H54 (cell line): Measurements from ENCODE around the gene CST5.
"Not testable (repeated sequence)": the region's sequence is repeated elsewhere in the genome, so short reads cannot be mapped to it uniquely, and the experiment has no call there.

ENCODE experiments used
- DNase-seq: peaks from one replicate; pipeline ENCODE4 v3.0.0; 2011; ENCODE audit warnings: low spot score, mixed read lengths; ENCODE audit not compliant: insufficient read length
- FAIRE-seq: peaks from 3 replicates; lab custom pipeline; 2011; peaks lifted over from hg19 to GRCh38; lab: Jason Lieb, UNC
- POLR2A ChIP-seq: IDR thresholded peaks from 2 replicates; pipeline ENCODE4 v1.6.1; 2011; ENCODE audit warnings: low read depth, mild to moderate bottlenecking, low read length

Gene CST5

GRCh38 chr20:23878787-23879186 is 761 bp downstream of the CST5 start:
- TF ChIP-seq POLR2A, result no peak
- FAIRE-seq, result no peak
- DNase-seq, result no peak

GRCh38 chr20:23878016-23878542 is 1.5 kb downstream of the CST5 start:
- DNase-seq, FAIRE-seq: not testable (repeated sequence)

DNA sequence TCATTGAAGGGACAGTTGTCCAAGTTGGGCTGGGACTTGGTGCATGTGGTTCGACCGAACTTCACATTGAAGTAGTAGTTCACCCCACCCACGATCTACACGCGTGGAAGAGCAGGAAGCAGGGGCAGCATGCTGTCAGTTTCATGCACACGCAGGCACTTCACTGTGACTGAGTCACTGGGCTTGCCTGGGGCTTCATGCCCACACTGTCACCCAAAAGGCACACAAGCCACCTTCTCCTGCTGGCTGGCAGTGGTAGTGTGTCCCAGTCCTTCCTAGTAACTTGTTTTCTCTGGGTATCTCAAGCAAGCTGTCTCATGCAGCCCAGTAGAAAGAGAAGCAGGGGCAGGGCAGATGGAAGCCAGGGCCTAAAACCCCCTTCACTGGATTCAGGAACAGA is 2.0 kb downstream of the CST5 start:
- no peak for FAIRE-seq
- DNase-seq, result no peak
- no peak for TF ChIP-seq POLR2A

- DNase-seq (no peak), FAIRE-seq (no peak)
- TF ChIP-seq POLR2A, result no peak
Measured at GRCh38 chr20:23875606-23876237, 3.8 kb downstream of the CST5 start.

DNA sequence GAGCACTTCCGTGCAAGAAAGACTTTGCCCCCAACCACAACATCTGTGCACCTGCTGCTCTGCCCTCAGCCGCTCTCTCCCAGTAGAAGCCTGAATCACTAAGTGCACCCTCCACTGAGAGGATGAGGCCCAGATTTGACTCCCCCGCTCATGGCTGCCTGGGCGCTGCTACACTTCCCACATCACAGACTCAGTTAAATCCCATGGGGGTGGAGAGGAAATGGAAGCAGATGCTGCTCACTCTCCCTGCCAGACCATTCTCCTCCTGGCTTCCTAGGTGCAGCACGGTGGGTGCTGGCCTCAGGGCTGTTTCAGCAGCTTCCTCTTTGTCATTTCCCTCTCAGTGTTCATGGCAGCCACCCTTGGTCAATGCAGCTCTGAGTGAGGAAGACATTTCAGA is 4.8 kb downstream of the CST5 start:
- no peak for TF ChIP-seq POLR2A
- FAIRE-seq (no peak), DNase-seq (no peak)

- FAIRE-seq (no peak), DNase-seq (no peak)
- TF ChIP-seq POLR2A, result no peak
Measured at GRCh38 chr20:23873370-23874015, 6.1 kb downstream of the CST5 start.

GRCh38 chr20:23872065-23872464 is 7.5 kb downstream of the CST5 start:
- no peak for FAIRE-seq

DNA sequence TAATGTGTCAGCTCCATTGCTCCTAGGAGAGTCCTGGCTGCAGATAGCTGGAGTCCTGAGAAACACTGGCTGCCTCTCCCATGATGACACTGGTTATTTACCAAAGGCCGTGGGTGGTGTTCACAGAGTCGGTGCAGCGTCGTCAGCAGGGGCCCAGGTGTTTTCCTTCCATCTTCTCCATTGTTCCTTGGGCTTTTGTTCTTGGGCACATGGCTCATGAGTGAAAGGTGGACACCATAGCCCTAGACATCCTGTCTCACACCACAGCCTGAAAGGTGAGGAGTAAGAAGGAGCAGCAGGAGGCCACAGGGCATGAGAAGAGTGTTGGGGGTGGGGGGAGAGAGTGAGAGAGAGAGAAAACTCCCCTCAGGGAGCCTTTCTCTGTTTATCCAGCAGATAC is 9.1 kb downstream of the CST5 start:
- FAIRE-seq (no peak), DNase-seq (no peak)
- no peak for TF ChIP-seq POLR2A

More at GRCh38 chr20:23872065-23872464, 7.5 kb downstream of the CST5 start:
- no peak for DNase-seq
- TF ChIP-seq POLR2A, result no peak

DNA sequence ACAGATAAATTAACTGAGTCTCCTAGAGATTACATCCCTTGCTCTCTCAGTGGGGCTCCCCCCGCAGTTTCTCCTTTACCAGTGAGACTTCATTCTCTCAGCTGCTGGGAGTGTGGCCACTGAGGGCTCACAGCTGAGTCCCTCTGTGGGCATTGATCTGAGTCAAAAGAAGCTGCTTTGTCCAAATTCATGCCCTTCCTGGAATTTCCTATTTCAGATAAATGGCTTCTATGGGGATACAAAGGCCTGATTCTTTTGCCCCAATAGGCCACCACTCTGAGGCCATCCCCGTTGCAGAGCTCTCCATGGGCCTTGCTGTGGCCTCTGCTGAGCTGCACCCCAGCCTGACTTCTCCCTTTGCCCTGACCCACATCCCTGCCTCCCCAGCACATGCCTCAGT is 10.0 kb downstream of the CST5 start:
- no peak for TF ChIP-seq POLR2A
- DNase-seq (no peak), FAIRE-seq (no peak)

DNA sequence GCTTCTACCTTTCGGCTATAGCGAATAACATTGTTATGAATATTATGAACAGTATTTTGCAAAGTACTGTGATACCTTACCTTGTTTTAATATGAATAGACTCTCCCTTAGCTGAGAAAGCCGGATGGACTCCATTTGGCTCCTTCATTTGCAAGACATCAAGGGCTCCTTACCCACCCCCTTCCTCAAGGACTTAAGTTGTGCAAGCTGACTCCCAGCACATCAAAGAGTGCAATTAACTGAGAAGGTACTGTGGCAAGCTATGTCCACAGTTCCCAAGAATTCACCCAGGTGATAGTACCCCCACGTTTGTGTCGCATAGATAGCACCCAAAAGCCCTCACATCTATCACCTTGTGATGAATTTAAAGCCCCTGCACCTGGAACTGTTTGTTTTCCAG is 11.2 kb downstream of the CST5 start:
- no peak for FAIRE-seq

DNA sequence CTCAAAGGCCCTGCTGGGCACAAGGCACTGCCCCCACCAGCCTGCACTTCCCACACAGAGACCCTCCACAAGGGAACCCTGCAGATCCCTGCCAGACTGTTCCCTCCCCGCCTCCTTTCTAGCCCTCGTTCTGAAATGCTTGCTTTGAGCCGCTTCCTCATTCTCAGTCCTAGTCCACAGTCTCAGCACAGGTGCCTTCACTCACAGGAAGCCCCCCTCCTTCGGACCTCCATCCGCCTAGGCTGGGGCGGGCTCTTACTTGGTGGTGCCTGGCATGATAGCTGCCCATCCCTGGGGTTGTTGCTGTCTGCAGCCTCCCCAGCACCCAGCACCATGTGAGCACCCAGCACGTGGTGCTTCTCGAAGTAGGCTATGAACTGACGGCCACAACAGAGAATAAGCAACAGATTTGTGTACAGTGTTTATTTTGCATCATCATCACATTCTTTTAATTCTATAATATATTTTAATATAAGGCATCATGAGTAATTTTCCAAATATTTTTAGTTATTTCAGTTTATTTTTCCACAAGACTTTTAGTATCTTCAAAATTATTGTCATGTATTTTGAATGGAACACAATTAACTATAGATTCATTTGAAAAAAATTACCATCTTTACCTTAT is 12.3 kb downstream of the CST5 start:
- DNase-seq, result no peak
- TF ChIP-seq POLR2A, result no peak
- FAIRE-seq, result no peak

More for the DNA sequence above, 11.2 kb downstream of the CST5 start:
- DNase-seq, result no peak
- TF ChIP-seq POLR2A, result no peak

GRCh38 chr20:23860771-23861170 is 18.8 kb downstream of the CST5 start:
- not testable (repeated sequence) for FAIRE-seq, DNase-seq

DNA sequence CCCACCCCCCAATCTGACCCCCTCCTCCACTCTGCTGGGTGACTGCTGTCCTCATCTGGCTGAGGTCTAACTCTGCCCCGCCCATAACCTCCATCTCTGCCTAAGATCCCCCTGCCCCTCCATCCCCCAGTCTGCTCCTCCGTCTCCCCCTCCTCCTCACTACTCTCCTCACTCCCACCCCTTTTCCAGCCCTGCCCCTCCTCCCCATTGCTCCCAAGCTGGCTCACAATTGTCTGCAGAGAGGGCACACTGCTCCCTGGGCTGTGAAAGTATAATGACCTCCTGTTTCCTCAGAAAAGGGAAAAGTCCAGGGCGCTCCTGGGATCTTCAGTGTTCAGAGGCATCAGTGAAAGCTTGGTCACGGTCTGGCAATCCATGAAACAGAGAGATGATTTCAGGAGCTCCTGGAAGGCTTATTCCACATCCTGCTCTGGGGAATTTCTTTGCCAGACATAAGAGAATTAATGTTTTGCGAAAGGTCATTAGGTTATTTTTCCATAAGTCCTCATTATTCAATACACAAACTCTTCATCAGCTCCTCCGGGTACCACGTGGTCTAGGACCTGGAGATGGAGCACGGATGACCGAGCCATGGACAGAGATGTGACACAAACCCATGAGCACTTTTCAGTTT is 21.5 kb downstream of the CST5 start:
- DNase-seq (no peak), FAIRE-seq (no peak)
- TF ChIP-seq POLR2A, result no peak

DNA sequence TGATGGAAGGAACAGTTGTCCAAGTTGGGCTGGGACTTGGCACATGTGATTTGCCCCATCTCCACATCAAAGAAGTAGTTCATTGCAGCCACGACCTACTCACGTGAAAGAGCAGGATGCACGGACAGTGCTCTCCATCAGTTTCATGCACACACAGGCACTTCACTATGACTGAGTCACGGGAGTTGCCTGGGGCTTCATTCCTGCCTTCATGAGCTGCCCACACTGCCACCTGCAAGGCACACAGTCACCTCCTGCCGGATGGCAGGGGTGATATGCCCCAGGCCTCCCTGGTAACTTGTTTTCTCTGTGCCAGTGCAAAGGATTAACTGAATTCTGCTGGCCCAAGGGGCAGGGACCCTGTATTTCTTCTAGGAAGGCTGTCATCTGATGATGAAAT is 22.8 kb downstream of the CST5 start:
- DNase-seq (no peak), FAIRE-seq (no peak)
- no peak for TF ChIP-seq POLR2A
